Prostate gland (tissue), 2 donors: ENCODE measurements around the gene PDE11A. TPM values are rescaled to one million over a fixed set of nuclear protein-coding genes. Genes with fewer than 3 reads are reported as not detected.

ENCODE experiments used
- DNase-seq: peaks from one replicate; pipeline ENCODE4 v3.0.0-alpha.2; 2019; ENCODE audit warnings: low spot score
- H3K27ac ChIP-seq, 2 donors: fragments of 200-600 bp; sonication (generic); 2 replicates each; pipeline ENCODE4 v1.5.1; 2017 to 2019
- H3K27me3 ChIP-seq: fragments of 200-600 bp; sonication (generic); replicated peaks from 2 replicates; pipeline ENCODE4 v1.5.1; 2019; ENCODE audit not compliant: insufficient read depth
- H3K36me3 ChIP-seq, 2 donors: fragments of 200-600 bp; sonication (generic); 1 replicate in 1 of 2; 2 replicates in 1 of 2; pipeline versions ENCODE4 v1.5.1 to v1.8.1; 2017 to 2019
- H3K4me1 ChIP-seq: fragments of 200-600 bp; sonication (generic); replicated peaks from 2 replicates; pipeline ENCODE4 v1.5.1; 2019
- H3K4me3 ChIP-seq, 2 donors: fragments of 200-600 bp; sonication (generic); 2 replicates each; pipeline ENCODE4 v1.5.1; 2017 to 2019
- H3K9me3 ChIP-seq: fragments of 200-600 bp; sonication (generic); 2 replicates; pipeline ENCODE4 v1.5.1; 2017
- CTCF ChIP-seq, 4 experiments: fragments of 200-600 bp in 2 of 4; fragments of 450-650 bp in 2 of 4; sonication (generic) in 2 of 4; IDR thresholded peaks; 1 replicate in 3 of 4; 2 replicates in 1 of 4; pipeline ENCODE4 v1.5.1; 2016 to 2019; ENCODE audit warnings: antibody characterized with exemption in 4 of 4, mild to moderate bottlenecking in 2 of 4, moderate library complexity in 2 of 4
- POLR2A ChIP-seq: fragments of 450-650 bp; IDR thresholded peaks from one replicate; pipeline ENCODE4 v1.6.1; 2016; ENCODE audit warnings: antibody characterized with exemption, mild to moderate bottlenecking
- POLR2AphosphoS5 ChIP-seq: sonication (generic); formaldehyde crosslinking; IDR thresholded peaks from one replicate; pipeline ENCODE4 v1.6.1; 2017; ENCODE audit warnings: antibody characterized with exemption
- whole genome bisulfite sequencing: methylation state at CpG from one replicate; pipeline ENCODE4 v1.1.5; 2018; 5-methylcytosine and 5-hydroxymethylcytosine counted together
- intact Hi-C: fragments of 100-400 bp; cut with DNase I; formaldehyde crosslinking; loops from one replicate; pipeline ENCODE4 v1.14.2; 2022
- total RNA-seq, 2 donors: library from RNA; depleted of rRNA; stranded (reverse); fragments of >200 nt; gene quantifications; one replicate each; pipeline ENCODE4 v1.1.0, GENCODE V29; 2016

The PDE11A gene
- total RNA-seq, 2 donors from 2014 or later = 14.9 to 26.6 TPM

DNA sequence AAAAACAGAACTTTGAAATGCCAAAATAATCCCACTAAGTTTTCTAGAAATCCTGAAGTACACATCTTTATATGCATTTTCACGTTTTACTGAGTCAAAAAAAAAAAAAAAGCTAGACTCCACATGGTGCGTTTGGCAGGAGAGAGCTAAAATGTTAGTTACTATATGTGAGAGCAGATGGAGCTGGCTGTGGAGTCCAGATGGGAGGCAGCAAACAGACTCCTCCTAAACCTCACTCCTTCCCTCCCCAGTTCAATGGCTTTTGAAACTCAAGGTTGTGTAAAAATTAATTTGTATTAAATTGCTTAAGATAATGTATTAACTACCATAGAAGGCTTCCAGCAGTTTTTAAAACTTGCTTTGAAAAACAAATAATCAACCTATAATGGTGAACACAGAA lies 431.2 kb downstream of the PDE11A start:
- no peaks in the 10 kb centered on the region for H3K4me1 ChIP-seq
- intact Hi-C loops = no loop called here
- 30% methylated on average over 2 of the region's 2 CpGs for WGBS
- H3K9me3 ChIP-seq = no peaks in the 10 kb centered on the region
- no peak for DNase-seq
- H3K27ac ChIP-seq = no peak overlapping the region
- no peak for TF ChIP-seq CTCF (IDR thresholded peaks at IDR 0.05)
- TF ChIP-seq POLR2AphosphoS5 = no peak
- TF ChIP-seq POLR2A = no peak
- no peak overlapping the region for H3K4me3 ChIP-seq
- H3K27me3 ChIP-seq = no peaks in the 10 kb centered on the region
- no peaks in the 10 kb centered on the region for H3K36me3 ChIP-seq

- no peaks in the 10 kb centered on the region for H3K27me3 ChIP-seq
- no peaks in the 10 kb centered on the region for H3K36me3 ChIP-seq
Observed at GRCh38 chr2:177640423-177640822, 432.2 kb downstream of the PDE11A start.

GRCh38 chr2:177639262-177639914 lies 433.2 kb downstream of the PDE11A start:
- WGBS = 61% methylated on average over 2 of the region's 2 CpGs
- DNase-seq = no peak
- no peak overlapping the region for H3K4me3 ChIP-seq
- no peaks in the 10 kb centered on the region for H3K27me3 ChIP-seq
- no peaks in the 10 kb centered on the region for H3K9me3 ChIP-seq
- no peaks in the 10 kb centered on the region for H3K4me1 ChIP-seq
- H3K27ac ChIP-seq = no peak overlapping the region
- intact Hi-C loops = no loop called here
- H3K36me3 ChIP-seq = no peaks in the 10 kb centered on the region
- TF ChIP-seq POLR2AphosphoS5 = no peak

More at GRCh38 chr2:177640423-177640822, 432.2 kb downstream of the PDE11A start:
- TF ChIP-seq POLR2A (no peak), POLR2AphosphoS5 (no peak), CTCF (IDR thresholded peaks at IDR 0.05) (no peak)
- 75% methylated on average over 3 of the region's 3 CpGs for WGBS
- no peak for DNase-seq
- intact Hi-C loops = no loop called here
- no peak overlapping the region for H3K27ac ChIP-seq
- H3K4me1 ChIP-seq = no peaks in the 10 kb centered on the region
- H3K4me3 ChIP-seq = no peak overlapping the region
- H3K9me3 ChIP-seq = no peaks in the 10 kb centered on the region

- no peaks in the 10 kb centered on the region for H3K27me3 ChIP-seq
- intact Hi-C loops = no loop called here
- H3K27ac ChIP-seq = no peak overlapping the region
- WGBS = 91% methylated on average over 1 of the region's 1 CpG
- no peaks in the 10 kb centered on the region for H3K9me3 ChIP-seq
- H3K4me3 ChIP-seq = no peak overlapping the region
- H3K4me1 ChIP-seq = no peaks in the 10 kb centered on the region
- TF ChIP-seq POLR2AphosphoS5 (no peak), POLR2A (no peak), CTCF (IDR thresholded peaks at IDR 0.05) (no peak)
- H3K36me3 ChIP-seq = no peaks in the 10 kb centered on the region
- no peak for DNase-seq
Observed at GRCh38 chr2:177638507-177638906, 434.1 kb downstream of the PDE11A start.

GRCh38 chr2:177636672-177637071 lies 435.9 kb downstream of the PDE11A start:
- 33% methylated on average over 1 of the region's 1 CpG for WGBS
- no peak for DNase-seq
- Histone ChIP-seq H3K9me3 (no peaks in the 10 kb centered on the region), H3K27ac (no peak overlapping the region), H3K4me3 (no peak overlapping the region), H3K4me1 (no peaks in the 10 kb centered on the region), H3K36me3 (no peaks in the 10 kb centered on the region), H3K27me3 (no peaks in the 10 kb centered on the region)
- intact Hi-C loops = no loop called here
- no peak for TF ChIP-seq POLR2A
- TF ChIP-seq POLR2AphosphoS5 = no peak
- TF ChIP-seq CTCF (IDR thresholded peaks at IDR 0.05) = no peak
